Measurements from ENCODE around the gene DTX1. TPM values are rescaled to one million over a fixed set of nuclear protein-coding genes. Genes with fewer than 3 reads are reported as not detected.

DTX1 gene
- total and polyA plus RNA-seq, 2 of the 8 experiments (the other 6 are each of a cell fraction or from before 2014, with no cell fraction given): 4.7 to 6.9 TPM

DNA sequence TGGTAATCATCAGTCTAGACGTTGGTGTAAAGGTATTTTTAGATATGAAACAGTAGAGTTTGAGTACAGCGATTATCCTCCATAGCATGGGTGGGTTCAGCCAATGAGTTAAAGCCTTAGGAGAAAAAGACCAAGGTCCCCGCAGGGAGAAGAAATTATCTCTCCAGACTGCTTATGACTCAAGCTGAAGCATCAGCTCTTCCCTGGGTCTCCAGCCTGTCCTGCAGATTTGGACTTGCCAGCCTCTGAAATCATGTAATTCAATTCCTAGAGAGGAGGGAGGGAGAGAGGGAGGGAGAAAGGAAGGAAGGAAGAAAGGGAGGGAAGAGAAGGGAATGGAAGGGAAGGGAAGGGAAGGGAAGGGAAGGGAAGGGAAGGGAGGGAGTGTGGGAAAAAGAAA is 12.0 kb upstream of the DTX1 start:
- Histone ChIP-seq H2BK15ac (ENCODE audit: low read length) (no peak overlapping the region), H4K8ac (ENCODE audit: extremely low read depth, insufficient read depth, low read length) (no peak overlapping the region), H3K23me2 (ENCODE audit: low read depth, low read length) (peaks cover 5% of the 10 kb centered on the region; the same call in 1 of the 2 replicates), H3K4me2 (ENCODE audit: insufficient read depth in 1 of 2, low read depth in 2 of 2, low read length in 2 of 2) (no peak overlapping the region), H2BK120ac (replicated peaks; ENCODE audit: low read depth, low read length) (no peak overlapping the region), H3K9ac (replicated peaks in 1 of 4; ENCODE audit: extremely low read depth in 1 of 4, low read depth in 3 of 4, low read length in 3 of 4) (no peak overlapping the region), H4K5ac (ENCODE audit: insufficient read length, low read depth, low read length) (no peak overlapping the region), H2AFZ (ENCODE audit: low read length) (no peak overlapping the region), H3K4ac (replicated peaks; ENCODE audit: insufficient read length, low read depth, low read length) (no peak overlapping the region), H3K18ac (ENCODE audit: extremely low read depth, low read length) (no peak overlapping the region), H2BK5ac (ENCODE audit: low read depth, low read length) (no peak overlapping the region), H3K56ac (replicated peaks; ENCODE audit: insufficient read length, low read depth, low read length) (no peak overlapping the region), H3K14ac (ENCODE audit: insufficient read length) (no peak overlapping the region), H3K27me3 (replicated peaks in 1 of 4; ENCODE audit: control insufficient read depth in 3 of 4, extremely low read depth in 1 of 4, insufficient read depth in 3 of 4, low read length in 3 of 4) (no peaks in the 10 kb centered on the region; a peak in 2 of 7 replicates), H2BK12ac (ENCODE audit: low read depth, low read length) (no peak overlapping the region), H2BK20ac (ENCODE audit: low read length) (no peak overlapping the region), H3K9me3 (ENCODE audit: insufficient read depth in 2 of 2, low read depth in 1 of 2, low read length in 1 of 2) (no peaks in the 10 kb centered on the region), H2AK5ac (ENCODE audit: low read depth, low read length) (no peak overlapping the region), H3K79me2 (ENCODE audit: control insufficient read depth in 1 of 2, insufficient read depth in 2 of 2, low read length in 2 of 2) (no peaks in the 10 kb centered on the region), H3K27ac (ENCODE audit: low read depth, low read length) (no peak overlapping the region), H4K91ac (replicated peaks; ENCODE audit: insufficient read length, low read length) (no peak overlapping the region), H3K79me1 (ENCODE audit: low read depth, low read length) (no peaks in the 10 kb centered on the region), H3K4me3 (ENCODE audit: extremely low read depth in 1 of 4, insufficient read depth in 2 of 4, low read depth in 3 of 4, low read length in 4 of 4) (no peak overlapping the region), H3K4me1 (replicated peaks in 1 of 4; ENCODE audit: control insufficient read depth in 3 of 4, insufficient read depth in 4 of 4, low read length in 3 of 4) (no peaks in the 10 kb centered on the region; a peak in 2 of 7 replicates), H3K36me3 (ENCODE audit: control insufficient read depth in 2 of 4, insufficient read depth in 4 of 4, low read length in 3 of 4) (no peaks in the 10 kb centered on the region), H4K20me1 (replicated peaks in 1 of 2; ENCODE audit: control insufficient read depth in 1 of 2, insufficient read depth in 2 of 2, low read length in 2 of 2) (no peaks in the 10 kb centered on the region), H3K23ac (ENCODE audit: insufficient read length) (no peak overlapping the region)
- POLR2A ChIA-PET (ENCODE audit: partially characterized antibody): no interaction called here
- 65% methylated on average over 3 of the region's 3 CpGs; no CpG with 5 or more reads in 1 of the 2 experiments for WGBS, 2 experiments (ENCODE audit: extremely low coverage in 1 of 2, insufficient coverage in 1 of 2, insufficient read length in 1 of 2, insufficient replicate concordance in 2 of 2, low coverage in 1 of 2, low lambda C conversion rate in 2 of 2, missing lambda C conversion rate in 1 of 2)
- FAIRE-seq (no peak), DNase-seq (ENCODE audit: low read depth in 1 of 2, low spot score in 2 of 2) (no peak)
- no peak for TF ChIP-seq FOSL1 (IDR thresholded peaks at IDR 0.05; ENCODE audit: insufficient read depth, low read depth, low read length)
- CTCF ChIA-PET (ENCODE audit: partially characterized antibody): interaction anchor here (0.6 to 1.9 kb wide), 9 partner anchors 34 to 362 kb away, joined by 3 to 9 read pairs (median 3); partner anchors contain the start of genes CFAP73 and RASAL1
